ENCODE measurements around the gene PODXL2. TPM values are rescaled to one million over a fixed set of nuclear protein-coding genes. Genes with fewer than 3 reads are reported as not detected.
A peak's percentile ranks its signal among the peaks of the same experiment; 100 is the strongest.

PODXL2 gene
- total RNA-seq, 1 donor from 2014 or later, result 14.5 TPM

DNA sequence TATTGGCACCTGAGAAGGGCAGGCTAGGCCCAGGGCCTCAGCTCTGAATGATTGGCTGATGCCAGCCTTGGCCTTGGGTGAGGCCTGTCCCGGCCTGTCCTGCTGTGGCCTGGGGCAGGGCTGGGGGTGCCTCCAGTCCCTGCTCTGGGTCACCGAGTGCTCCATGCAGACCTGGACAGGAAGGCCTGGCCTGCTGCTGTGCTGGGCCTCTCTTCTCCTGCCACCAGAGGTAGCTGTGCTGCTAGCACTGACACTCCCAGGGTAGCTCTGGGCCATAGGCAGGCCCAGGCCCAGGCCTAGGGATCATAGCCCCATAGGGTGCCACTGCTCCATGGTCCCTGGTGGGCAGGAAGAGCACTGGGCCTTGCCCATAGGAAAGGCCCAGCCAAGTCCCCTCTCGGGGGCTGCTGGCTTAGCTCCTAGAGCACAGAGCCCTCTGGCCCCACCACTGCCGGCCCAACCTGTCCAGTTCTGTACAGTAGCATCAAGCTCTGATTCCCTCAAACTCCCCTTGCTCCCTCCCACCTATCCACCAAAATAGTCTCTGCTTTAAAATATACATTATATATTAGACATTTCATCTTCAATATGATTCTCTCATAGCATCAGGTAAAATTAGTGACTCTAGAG, 62.0 kb downstream of the PODXL2 start:
- H3K9me3 Mint-ChIP-seq (ENCODE audit: unreplicated experiment), result no peaks in the 10 kb centered on the region
- no peaks in the 10 kb centered on the region for H3K79me2 ChIP-seq (ENCODE audit: insufficient read depth, low read length)
- H3K27me3 ChIP-seq (ENCODE audit: insufficient read depth, low read length), result no peaks in the 10 kb centered on the region
- TF ChIP-seq EZH2 (IDR thresholded peaks at IDR 0.05; ENCODE audit: insufficient read depth, low read length), result no peak
- TF ChIP-seq, protein P1, sequence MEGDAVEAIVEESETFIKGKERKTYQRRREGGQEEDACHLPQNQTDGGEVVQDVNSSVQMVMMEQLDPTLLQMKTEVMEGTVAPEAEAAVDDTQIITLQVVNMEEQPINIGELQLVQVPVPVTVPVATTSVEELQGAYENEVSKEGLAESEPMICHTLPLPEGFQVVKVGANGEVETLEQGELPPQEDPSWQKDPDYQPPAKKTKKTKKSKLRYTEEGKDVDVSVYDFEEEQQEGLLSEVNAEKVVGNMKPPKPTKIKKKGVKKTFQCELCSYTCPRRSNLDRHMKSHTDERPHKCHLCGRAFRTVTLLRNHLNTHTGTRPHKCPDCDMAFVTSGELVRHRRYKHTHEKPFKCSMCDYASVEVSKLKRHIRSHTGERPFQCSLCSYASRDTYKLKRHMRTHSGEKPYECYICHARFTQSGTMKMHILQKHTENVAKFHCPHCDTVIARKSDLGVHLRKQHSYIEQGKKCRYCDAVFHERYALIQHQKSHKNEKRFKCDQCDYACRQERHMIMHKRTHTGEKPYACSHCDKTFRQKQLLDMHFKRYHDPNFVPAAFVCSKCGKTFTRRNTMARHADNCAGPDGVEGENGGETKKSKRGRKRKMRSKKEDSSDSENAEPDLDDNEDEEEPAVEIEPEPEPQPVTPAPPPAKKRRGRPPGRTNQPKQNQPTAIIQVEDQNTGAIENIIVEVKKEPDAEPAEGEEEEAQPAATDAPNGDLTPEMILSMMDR (IDR thresholded peaks at IDR 0.05; ENCODE audit: insufficient read depth, low read depth, low read length), result peak; percentile 47
- H3K27me3 Mint-ChIP-seq (ENCODE audit: low read depth, unreplicated experiment), result no peaks in the 10 kb centered on the region
- peak overlapping the region; percentile 65 for H3K4me2 ChIP-seq (ENCODE audit: low read length)
- peaks cover 26% of the 10 kb centered on the region for H3K4me1 Mint-ChIP-seq (ENCODE audit: low read depth, unreplicated experiment)
- H3K4me3 ChIP-seq (ENCODE audit: insufficient read depth, low read depth, low read length), result no peak overlapping the region
- H3K4me1 ChIP-seq (ENCODE audit: insufficient read depth, low read length), result peaks cover 31% of the 10 kb centered on the region
- peak overlapping the region; percentile 71 for H3K9ac ChIP-seq (ENCODE audit: low read length)
- peak overlapping the region; percentile 32 for H2AFZ ChIP-seq (ENCODE audit: low read depth, low read length)
- H3K27ac ChIP-seq (ENCODE audit: low read depth, low read length), result peak overlapping the region; percentile 83
- no peaks in the 10 kb centered on the region for H4K20me1 ChIP-seq (ENCODE audit: insufficient read depth, low read length)
- DNase-seq (ENCODE audit: low read depth) (peak; percentile 49), FAIRE-seq (no peak)
- peak overlapping the region; percentile 94 for H3K27ac Mint-ChIP-seq (ENCODE audit: unreplicated experiment)
- no peaks in the 10 kb centered on the region for H3K36me3 ChIP-seq (ENCODE audit: insufficient read depth, low read length)
- peaks cover 8% of the 10 kb centered on the region for H3K36me3 Mint-ChIP-seq (ENCODE audit: low read depth, unreplicated experiment)
- no peak overlapping the region for H3K4me3 Mint-ChIP-seq (ENCODE audit: unreplicated experiment)
- H3K9me3 ChIP-seq (ENCODE audit: insufficient read depth, low read depth, low read length), result no peaks in the 10 kb centered on the region

DNA sequence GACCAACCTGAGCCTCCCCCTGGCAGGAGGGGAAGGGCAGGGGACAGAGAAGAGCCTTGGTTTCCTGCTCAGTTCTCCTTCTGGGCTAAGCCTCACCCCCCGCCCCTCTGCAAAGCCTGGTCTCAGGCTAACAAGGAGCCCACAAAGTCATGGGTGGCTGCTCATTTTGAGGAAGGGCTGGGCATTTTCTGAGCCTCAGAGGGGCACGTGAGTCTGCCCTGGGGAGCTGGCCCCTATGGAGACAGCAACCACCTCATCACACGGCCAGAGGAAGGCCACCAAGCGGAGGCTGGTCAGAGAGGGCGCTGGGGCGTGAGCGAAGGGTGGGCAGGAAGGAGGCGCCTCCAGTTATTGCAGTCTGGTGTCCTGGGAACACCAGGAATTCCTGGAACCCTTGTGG, 62.5 kb downstream of the PODXL2 start:
- H3K4me1 ChIP-seq (ENCODE audit: insufficient read depth, low read length), result peaks cover 33% of the 10 kb centered on the region
- DNase-seq (ENCODE audit: low read depth) (no peak), FAIRE-seq (no peak)
- H4K20me1 ChIP-seq (ENCODE audit: insufficient read depth, low read length), result no peaks in the 10 kb centered on the region
- Mint-ChIP-seq H3K27ac (ENCODE audit: unreplicated experiment) (peak overlapping the region; percentile 58), H3K4me1 (ENCODE audit: low read depth, unreplicated experiment) (peaks cover 26% of the 10 kb centered on the region), H3K36me3 (ENCODE audit: low read depth, unreplicated experiment) (peaks cover 8% of the 10 kb centered on the region), H3K27me3 (ENCODE audit: low read depth, unreplicated experiment) (no peaks in the 10 kb centered on the region), H3K4me3 (ENCODE audit: unreplicated experiment) (no peak overlapping the region), H3K9me3 (ENCODE audit: unreplicated experiment) (no peaks in the 10 kb centered on the region)
- H3K9me3 ChIP-seq (ENCODE audit: insufficient read depth, low read depth, low read length), result no peaks in the 10 kb centered on the region
- H3K4me3 ChIP-seq (ENCODE audit: insufficient read depth, low read depth, low read length), result no peak overlapping the region
- TF ChIP-seq, protein P1 (IDR thresholded peaks at IDR 0.05; ENCODE audit: insufficient read depth, low read depth, low read length), result no peak
- no peak overlapping the region for H3K4me2 ChIP-seq (ENCODE audit: low read length)
- H3K27me3 ChIP-seq (ENCODE audit: insufficient read depth, low read length), result no peaks in the 10 kb centered on the region
- H3K27ac ChIP-seq (ENCODE audit: low read depth, low read length), result no peak overlapping the region
- no peaks in the 10 kb centered on the region for H3K79me2 ChIP-seq (ENCODE audit: insufficient read depth, low read length)
- H3K36me3 ChIP-seq (ENCODE audit: insufficient read depth, low read length), result no peaks in the 10 kb centered on the region
- no peak overlapping the region for H2AFZ ChIP-seq (ENCODE audit: low read depth, low read length)
- H3K9ac ChIP-seq (ENCODE audit: low read length), result no peak overlapping the region

DNA sequence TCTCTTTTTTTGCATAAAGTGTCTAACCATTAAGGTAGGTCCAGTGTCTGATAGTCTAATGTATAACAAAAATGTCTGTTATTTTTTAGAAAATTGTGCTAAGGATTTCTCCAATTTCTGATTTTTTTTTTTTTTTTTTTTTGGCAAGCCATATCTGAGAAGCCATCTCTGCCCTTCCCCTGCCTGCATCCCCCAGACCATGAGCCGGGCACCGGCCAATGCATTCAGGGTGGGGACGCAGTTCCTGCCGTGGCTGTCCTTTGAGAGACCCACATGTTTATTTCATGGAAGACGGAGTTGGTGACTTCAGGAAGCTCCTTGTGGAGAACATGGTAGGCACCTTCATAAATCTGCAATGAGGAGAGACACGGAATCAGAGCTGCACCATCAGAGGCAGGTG, 63.0 kb downstream of the PODXL2 start:
- H4K20me1 ChIP-seq (ENCODE audit: insufficient read depth, low read length), result no peaks in the 10 kb centered on the region
- H3K9me3 ChIP-seq (ENCODE audit: insufficient read depth, low read depth, low read length), result no peaks in the 10 kb centered on the region
- no peaks in the 10 kb centered on the region for H3K9me3 Mint-ChIP-seq (ENCODE audit: unreplicated experiment)
- no peaks in the 10 kb centered on the region for H3K79me2 ChIP-seq (ENCODE audit: insufficient read depth, low read length)
- H3K36me3 ChIP-seq (ENCODE audit: insufficient read depth, low read length), result no peaks in the 10 kb centered on the region
- no peaks in the 10 kb centered on the region for H3K27me3 Mint-ChIP-seq (ENCODE audit: low read depth, unreplicated experiment)
- TF ChIP-seq, protein P1 (IDR thresholded peaks at IDR 0.05; ENCODE audit: insufficient read depth, low read depth, low read length), result no peak
- TF ChIP-seq EZH2 (IDR thresholded peaks at IDR 0.05; ENCODE audit: insufficient read depth, low read length), result no peak
- H3K9ac ChIP-seq (ENCODE audit: low read length), result no peak overlapping the region
- H3K4me3 Mint-ChIP-seq (ENCODE audit: unreplicated experiment), result no peak overlapping the region
- no peak overlapping the region for H3K27ac Mint-ChIP-seq (ENCODE audit: unreplicated experiment)
- no peak overlapping the region for H2AFZ ChIP-seq (ENCODE audit: low read depth, low read length)
- H3K4me1 Mint-ChIP-seq (ENCODE audit: low read depth, unreplicated experiment), result peaks cover 26% of the 10 kb centered on the region
- no peak overlapping the region for H3K27ac ChIP-seq (ENCODE audit: low read depth, low read length)
- no peak overlapping the region for H3K4me2 ChIP-seq (ENCODE audit: low read length)
- H3K4me1 ChIP-seq (ENCODE audit: insufficient read depth, low read length), result peaks cover 37% of the 10 kb centered on the region
- H3K36me3 Mint-ChIP-seq (ENCODE audit: low read depth, unreplicated experiment), result peaks cover 8% of the 10 kb centered on the region
- FAIRE-seq, result no peak
- H3K4me3 ChIP-seq (ENCODE audit: insufficient read depth, low read depth, low read length), result no peak overlapping the region
- DNase-seq (ENCODE audit: low read depth), result no peak
- H3K27me3 ChIP-seq (ENCODE audit: insufficient read depth, low read length), result no peaks in the 10 kb centered on the region

Data from astrocyte (in vitro differentiated cells and primary cell).